GM18517 (cell line): Measurements from ENCODE around the gene CAP2.
A peak's percentile ranks its signal among the peaks of the same experiment; 100 is the strongest.
"Not testable (repeated sequence)": the region's sequence is repeated elsewhere in the genome, so short reads cannot be mapped to it uniquely, and the experiment has no call there.

Experiments
- ATAC-seq: cut with Tn5 transposase; IDR thresholded peaks from one replicate; pipeline ENCODE4 v1.9.1; 2021; ENCODE audit warnings: mild to moderate bottlenecking, moderate library complexity; ENCODE audit not compliant: unreplicated experiment

CAP2 gene

DNA sequence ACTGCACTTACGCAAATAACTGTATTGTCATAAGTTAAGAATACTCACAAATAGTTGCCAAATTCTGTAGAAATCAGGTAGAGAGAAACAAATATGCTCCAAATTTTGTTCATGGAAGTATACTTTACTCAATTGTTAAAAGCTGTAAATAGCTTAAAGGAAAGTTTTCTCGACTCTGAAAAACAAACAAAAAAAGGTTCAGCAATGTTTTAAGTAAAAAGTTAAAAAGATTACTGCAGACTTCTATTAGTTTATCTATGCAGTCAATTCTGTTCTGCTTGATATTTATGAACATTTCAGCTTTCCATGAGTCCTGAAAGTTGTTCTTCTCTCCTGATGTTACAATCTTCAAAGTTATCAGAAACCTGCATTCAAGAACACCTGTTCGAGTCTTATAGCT is 169.2 kb downstream of the CAP2 start:
- ATAC-seq = no peak

DNA sequence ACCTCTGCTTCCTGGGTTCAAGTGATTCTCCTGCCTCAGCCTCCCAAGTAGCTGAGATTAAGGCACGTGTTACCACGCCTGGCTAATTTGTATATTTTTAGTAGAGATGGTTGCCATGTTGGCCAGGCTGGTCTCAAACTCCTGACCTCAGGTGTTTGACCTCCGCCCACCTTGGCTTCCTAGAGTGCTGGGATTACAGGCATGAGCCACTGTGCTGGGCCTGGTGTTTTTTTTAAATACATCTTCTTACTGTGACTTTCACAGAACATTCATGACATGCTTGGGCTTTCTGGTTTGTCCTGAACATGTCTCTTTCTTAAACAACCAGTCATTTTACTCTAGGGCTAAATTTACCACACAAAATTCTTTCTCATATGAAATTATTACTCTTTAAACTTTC is 172.0 kb downstream of the CAP2 start:
- no peak for ATAC-seq

DNA sequence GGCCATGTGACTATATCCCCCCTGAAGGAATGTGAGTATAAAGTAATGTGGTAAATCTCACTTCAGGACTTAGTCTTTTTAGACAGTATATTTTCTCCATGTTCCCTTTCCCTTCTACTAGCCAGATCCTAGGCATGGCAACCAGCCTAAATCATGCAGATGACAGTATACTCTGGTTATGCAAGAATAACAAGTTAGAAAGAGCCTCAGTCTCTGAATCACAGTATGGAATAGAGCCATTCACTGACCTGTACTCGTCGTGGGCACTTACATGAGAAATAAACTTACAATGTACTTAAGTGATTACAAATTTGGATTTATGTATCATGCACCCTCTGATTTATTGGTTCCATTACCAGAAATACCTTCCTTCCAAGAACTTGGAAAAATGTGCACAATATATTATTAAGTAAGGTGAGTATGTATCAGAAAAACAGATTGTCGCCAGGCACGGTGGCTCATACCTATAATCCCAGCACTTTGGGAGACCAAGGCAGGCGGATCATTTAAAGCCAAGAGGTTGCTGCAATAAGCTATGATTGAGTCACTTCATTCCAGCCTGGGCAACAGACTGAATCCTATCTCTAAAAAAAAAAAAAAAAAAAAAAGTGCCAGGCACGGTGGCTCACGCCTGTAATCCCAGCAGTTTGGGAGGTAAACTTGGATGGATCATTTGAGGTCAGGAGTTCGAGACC is 181.6 kb downstream of the CAP2 start:
- ATAC-seq = no peak

DNA sequence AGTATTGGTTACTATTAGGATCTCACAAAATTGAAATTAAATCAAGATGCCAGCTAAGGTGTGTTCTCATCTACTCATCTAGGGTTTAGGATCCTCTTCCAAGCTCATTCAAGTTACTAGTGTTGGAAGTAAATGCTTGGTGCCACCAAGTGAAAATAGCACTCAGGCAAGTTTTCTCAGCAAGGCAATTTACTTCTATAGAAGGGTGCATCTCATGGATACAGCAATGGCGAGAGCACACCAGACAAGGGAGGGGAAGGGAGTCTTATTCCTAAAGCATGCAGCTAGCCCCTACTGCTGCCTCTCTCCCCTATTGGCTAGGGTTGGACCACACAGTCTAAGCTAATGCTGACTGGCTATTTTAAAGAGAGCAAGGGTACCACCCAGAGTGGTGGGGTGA is 183.7 kb downstream of the CAP2 start:
- no peak for ATAC-seq

DNA sequence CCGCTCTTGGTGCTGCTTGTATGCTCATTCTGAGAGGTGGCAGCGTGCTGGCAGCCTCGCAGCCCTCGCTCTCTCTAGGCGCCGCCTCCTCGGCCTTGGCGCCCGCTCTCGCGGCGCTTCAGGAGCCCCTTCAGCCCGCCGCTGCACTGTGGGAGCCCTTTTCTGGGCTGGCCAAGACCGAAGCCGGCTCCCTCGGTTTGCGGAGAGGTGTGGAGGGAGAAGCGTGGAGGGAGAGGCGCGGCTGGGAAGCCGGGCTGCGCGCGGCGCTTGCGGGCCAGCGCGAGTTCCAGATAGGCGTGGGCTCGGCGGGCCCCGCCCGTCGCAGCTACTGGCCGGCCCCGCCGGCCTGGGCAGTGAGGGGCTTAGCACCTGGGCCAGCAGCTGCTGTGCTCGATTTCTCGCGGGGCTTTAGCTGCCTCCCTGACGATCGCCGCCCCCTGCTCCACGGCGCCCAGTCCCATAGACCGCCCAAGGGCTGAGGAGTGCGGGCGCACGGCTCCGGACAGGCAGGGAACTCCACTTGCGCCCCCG is 187.2 kb downstream of the CAP2 start:
- ATAC-seq = no peak

DNA sequence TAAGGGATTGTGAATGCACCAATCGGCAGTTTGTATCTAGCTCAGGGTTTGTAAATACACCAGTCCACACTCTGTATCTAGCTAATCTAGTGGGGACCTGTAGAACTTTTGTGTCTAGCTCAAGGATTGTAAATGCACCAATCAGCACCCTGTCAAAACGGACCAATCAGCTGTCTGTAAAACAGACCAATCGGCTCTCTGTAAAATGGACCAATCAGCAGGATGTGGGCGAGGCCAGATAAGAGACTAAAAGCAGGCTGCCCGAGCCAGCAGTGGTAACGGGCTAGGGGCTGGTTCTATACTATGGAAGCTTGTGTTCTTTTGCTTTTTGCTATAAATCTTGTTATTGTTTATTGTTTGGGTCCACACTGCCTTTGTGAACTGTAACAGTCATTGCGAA is 187.9 kb downstream of the CAP2 start:
- not testable (repeated sequence) for ATAC-seq

DNA sequence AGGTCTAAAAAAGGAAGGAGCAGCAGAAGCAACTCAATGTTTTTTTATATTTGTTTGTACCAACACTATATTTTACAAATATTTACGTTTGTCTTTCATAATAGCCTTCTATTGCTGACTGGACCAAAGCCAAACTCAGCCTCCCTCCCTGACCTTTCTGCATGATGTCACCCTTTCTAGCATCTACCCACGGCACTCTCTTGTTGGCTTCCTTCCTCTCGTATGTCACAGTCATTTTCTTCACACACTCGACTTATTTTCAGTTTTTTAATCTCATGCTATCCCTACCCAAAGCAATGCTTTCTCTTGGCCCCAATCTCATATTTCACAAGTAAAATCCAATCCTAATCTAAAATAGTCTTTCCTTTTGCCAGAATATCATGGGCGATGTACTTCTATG is 190.4 kb downstream of the CAP2 start:
- no peak for ATAC-seq

DNA sequence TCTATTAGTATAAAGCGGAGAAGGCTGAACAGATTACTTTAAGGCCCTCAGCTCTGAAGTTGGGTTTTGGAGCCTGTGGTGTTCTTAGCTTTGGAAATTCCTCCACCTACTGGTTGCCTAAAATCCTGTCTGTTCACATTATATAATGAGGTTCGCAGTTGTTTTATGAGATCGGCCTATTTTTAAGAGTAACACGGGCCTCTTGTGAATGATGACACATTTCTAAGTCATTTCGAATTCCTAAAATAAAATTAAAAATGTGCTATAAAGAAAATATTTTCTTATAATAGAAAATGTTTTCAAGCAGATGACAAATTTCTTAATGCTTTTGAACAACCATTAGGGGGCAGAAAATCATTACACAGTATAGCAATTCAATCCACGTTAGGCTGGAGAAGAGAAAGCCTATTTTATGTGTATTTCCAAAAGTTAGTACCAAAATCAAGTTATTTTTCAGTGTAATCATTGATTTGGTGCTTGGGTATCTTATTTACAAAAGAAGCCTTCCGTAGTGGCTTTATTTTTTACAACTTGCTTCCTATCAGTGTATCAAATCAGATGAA is 190.9 kb downstream of the CAP2 start:
- no peak for ATAC-seq

DNA sequence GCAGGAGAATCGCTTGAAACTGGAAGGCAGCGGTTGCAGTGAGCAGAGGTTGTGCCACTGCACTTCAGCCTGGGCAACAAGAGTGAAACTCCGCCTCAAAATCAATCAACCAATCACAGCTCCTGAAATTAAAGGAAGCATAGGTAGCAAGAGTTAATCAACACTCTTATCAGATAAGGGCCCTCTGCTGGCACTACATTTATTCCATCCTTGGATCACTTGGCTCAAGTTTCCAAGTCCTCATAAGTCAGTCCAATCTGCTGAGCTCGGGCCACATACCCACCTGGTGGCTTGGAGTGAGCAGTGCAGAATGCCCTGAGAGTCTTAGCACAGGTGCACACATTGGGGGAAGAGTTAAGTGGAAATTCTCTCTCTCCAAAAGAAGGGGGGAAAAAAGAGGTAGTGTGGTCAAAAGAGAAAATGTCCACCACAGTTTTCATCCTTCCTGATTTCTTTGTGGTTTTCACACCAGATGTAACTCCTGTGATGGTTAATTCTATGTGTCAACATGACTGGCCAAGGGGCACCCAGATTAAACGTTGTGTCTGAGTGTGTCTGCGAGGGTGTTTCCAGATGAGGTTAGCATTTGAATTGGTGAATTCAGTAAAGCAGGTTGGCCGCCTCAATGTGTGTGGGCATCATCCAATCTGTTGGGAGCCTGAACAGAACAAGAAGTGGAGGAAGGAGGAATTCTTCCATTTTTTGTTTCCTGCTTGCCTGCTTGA is 192.5 kb downstream of the CAP2 start:
- ATAC-seq = no peak

DNA sequence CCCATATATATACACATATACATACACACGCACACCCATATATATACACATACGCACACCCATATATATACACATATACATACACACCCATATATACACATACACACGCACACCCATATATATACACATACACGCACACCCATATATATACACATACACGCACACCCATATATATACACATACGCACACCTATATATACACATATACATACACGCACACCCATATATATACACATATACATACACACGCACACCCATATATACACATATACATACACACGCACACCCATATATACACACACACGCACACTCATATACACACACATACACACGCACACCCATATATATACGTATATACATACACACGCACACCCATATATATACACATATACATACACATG is 193.2 kb downstream of the CAP2 start:
- ATAC-seq = not testable (repeated sequence)

DNA sequence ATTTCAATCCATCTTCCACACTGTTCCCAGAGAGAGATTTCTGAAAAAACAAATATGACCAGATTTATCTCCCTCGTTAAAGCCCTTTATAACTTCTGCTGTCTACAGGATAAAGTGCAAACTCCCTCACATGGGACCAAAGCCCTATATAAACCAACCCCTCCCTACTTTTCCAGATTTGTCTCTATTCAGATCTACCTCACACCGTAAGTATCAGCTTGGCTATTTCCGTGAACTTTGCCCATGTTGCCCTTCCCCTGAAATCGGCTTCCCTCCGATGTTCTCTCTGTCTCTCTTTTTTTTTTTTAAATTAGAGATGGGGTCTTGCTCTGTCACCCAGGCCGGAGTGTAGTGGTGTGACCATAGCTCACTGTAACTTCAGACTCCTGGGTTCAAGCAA is 194.6 kb downstream of the CAP2 start:
- no peak for ATAC-seq

DNA sequence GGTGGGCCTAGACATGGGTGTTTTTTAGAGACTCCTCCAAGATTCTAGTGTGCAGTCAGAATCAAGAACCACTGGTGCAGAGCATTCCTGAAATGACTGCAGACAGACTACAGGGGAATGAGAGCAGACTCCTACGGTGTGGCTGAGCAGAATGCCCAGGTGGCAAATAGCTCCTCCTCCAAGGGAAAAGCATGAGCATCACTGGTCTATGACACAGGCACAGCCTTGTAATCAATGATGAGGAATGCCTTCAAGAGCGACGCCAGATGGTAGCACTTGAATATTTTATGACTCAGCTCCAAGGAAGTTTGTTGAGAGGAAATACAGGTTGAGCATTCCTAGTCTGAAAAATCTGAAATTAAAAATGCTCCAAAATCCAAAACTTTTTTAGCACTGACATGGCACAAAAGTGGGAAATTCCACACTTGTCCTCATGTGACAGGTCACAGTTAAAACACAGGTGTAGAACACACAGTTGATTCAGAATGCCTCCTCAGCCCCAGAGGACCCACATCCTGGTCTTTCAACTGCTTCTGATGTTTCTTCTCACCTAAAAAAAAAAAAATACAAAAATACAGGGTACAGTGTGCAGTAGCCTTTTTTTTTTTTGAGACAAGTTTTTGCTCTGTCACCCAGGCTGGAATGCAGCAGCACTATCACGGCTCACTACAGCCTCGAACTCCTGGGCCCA is 196.2 kb downstream of the CAP2 start:
- ATAC-seq = no peak

DNA sequence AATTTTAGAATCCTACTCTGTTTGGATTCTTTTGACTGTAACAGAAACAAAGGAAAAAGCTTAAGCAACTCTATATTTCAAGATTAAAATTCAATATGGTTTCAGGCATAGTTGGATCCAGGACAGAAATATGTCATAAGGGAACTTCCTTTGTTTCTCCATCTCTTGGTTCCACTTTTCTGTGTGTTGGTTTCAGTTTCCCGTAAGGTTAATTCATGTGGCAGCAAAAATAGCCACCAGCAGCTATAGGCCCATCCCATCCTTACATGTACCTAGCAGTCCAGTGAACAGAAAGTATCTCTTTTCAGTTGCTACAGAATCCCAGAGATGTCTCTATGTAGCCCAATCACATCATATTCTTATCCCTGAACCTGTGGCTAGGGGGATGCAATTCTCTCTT is 197.9 kb downstream of the CAP2 start:
- no peak for ATAC-seq

DNA sequence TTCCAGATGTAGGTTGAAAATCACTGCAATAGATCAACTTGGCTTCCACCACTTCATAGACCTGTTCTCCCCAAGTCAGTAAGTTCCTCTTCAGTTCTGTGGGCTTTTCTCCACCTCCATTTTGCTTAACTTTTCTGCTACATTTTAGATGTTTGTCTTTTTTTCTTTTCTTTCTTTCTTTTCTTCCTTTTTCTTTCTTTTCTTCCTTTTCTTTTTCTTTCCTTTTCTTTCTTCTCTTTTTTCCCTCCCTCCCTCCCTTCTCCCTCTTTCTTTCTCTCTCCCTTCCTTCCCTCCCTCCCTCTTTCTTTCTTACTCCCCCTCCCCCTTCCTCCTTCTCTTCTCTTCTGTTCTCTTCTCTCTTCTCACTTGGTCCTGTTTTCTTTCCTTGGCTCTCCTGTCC is 199.9 kb downstream of the CAP2 start:
- ATAC-seq = no peak

DNA sequence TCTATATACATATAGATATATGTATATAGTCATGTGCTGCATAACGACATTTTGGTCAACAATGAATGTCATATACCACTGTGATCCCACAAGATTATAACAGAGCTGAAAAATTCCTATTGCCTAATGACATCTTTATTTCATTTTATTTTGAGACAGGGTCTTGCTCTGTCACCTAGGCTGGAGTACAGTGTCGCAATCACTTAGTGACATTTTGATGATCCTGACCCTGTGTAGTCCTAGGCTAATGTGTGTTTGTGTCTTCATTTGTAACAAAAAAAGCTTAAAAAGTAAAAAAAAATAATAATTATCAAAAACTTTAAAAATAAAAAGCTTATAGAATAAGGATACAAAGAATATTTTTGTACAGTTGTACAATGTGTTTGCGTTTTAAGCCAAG is 202.7 kb downstream of the CAP2 start:
- ATAC-seq = no peak

DNA sequence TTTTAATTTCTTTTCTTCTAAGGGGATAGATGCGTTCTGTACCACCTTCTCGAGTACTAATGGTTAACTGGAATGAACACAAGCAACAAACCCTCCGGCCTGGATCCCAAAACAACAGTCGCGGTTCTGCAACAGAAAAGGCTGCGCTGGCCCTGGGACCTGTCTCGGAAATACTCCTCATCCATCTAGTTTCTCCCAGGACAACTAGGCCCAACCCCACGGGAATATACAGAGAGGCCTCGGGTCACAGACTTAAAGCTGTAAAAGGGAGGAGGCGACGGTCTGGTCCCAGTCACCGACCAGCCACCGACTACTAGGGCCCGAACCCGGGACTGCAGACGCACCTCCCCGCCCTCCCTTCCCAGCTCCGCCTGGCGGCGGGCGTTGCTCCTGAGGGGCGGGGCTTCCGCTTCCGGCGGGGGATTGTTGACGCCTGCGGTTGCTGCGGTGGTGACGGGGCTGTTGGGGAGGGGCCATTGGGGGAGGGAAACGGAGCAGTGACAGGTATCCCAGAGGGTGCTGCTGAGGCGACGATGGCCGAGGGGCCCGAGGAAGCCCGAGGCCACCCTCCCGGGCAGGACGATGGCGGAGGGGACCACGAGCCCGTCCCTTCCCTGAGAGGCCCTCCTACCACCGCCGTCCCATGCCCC is 206.6 kb downstream of the CAP2 start, which contains the start of gene FAM8A1:
FAM8A1 (plus strand) TSS at position 426 of the 650 bp plus-strand sequence; CDS start at position 534, 108 bp downstream.
- peak; percentile 73 for ATAC-seq

DNA sequence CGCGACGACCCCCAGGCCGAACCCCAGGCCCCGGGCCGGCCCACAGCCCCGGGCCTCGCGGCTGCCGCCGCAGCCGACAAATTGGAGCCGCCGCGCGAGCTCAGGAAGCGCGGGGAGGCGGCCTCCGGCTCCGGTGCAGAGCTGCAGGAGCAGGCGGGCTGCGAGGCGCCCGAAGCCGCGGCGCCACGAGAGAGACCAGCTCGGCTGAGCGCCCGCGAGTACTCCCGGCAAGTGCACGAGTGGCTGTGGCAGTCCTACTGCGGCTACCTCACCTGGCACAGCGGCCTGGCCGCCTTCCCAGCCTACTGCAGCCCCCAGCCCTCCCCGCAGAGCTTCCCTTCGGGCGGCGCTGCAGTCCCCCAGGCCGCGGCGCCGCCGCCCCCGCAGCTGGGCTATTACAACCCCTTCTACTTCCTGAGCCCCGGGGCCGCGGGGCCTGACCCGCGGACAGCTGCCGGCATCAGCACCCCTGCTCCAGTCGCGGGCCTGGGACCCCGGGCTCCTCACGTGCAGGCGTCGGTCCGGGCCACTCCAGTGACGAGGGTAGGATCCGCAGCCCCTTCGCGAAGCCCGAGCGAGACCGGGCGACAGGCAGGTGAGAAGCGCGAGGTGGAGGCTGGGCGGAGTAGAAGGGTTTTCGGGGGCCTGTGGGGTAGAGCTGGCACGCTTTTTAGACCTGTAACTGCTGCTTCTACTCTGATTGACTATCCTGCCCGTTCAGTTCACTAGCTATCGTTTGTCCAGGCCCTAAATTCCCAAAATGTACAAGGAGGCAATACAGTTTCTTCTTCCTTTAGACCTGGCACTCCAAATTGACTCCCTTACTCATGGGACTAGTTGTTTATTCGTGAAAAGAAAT is 207.4 kb downstream of the CAP2 start:
- ATAC-seq = peak; percentile 65

DNA sequence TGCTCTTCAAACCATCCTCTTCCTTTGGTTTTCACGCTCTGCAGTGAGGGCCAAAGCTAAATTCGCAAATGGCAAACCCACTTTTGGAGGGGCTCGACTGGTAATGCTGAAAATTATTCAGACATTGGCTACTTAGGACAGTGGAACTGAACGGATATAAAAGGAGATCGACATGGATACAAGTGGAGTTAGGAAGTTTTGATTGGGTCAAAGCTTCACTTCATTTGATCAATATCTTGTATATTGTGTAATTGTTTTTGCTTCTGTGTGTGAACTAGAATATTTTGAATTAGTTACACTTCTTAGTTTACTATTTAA is 207.9 kb downstream of the CAP2 start:
- no peak for ATAC-seq

DNA sequence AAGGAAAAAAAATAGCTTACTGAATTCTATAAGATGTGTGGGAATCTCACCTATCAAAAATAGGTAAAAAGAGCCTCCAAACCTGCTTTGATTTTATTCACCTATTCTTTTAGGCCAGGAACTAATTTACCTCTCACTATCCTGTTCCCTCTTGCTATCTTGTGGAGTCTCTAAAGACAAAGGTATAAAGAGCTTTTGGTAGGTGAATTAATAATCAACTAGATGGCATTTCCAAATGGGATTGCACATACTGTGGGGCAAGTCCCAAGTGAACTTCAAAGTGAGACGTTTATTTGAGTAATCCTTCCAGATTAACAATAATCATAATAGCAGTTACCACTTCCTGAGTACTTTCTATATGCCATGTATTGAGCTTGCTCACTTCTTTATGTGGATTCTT is 209.5 kb downstream of the CAP2 start:
- ATAC-seq = no peak

DNA sequence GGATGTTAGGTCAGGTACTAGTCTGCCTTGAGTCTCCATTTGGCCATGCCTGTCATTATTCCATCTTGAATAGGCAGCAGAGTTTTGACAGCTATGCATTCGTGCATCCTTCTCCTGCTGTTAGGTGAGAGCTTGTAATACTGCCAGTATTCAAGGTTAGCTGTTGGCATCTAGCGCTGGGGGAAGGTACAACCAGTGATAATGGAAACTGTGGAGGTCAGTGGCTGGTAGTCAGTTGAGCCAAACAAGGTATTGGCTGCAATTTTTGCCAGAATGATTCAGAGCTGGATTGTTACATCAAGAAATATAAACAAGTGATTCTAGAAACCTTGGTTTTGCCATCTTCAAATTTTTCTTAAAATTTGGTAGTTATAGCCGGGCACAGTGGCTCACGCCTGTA is 213.2 kb downstream of the CAP2 start:
- no peak for ATAC-seq
